Fibroblast of villous mesenchyme (primary cell): Measurements from ENCODE around the gene ATP2A2. TPM values are rescaled to one million over a fixed set of nuclear protein-coding genes. Genes with fewer than 3 reads are reported as not detected.

Experiments
- DNase-seq: peaks from one replicate; pipeline ENCODE4 v3.0.0-alpha.2; 2010; ENCODE audit warnings: low read depth
- H3K4me3 ChIP-seq: 2 replicates; pipeline ENCODE4 v1.5.1; 2011; ENCODE audit warnings: low read depth, mild to moderate bottlenecking, low read length
- CTCF ChIP-seq: IDR thresholded peaks from 2 replicates; pipeline ENCODE4 v1.5.1; 2012; ENCODE audit warnings: low read depth, mild to moderate bottlenecking, low read length; ENCODE audit not compliant: insufficient read depth
- total RNA-seq: library from RNA; depleted of rRNA; stranded (reverse); fragments of >200 nt; gene quantifications from 2 replicates; pipeline ENCODE4 v1.2.3, GENCODE V29; 2012

The ATP2A2 gene
- total RNA-seq, 1 donor = 247 TPM

GRCh38 chr12:110282300-110282860 is 1.3 kb downstream of the ATP2A2 start:
- peak overlapping the region; percentile 88 for H3K4me3 ChIP-seq
- TF ChIP-seq CTCF = no peak
- DNase-seq = peak; percentile 75

GRCh38 chr12:110282956-110283817 is 2.1 kb downstream of the ATP2A2 start:
- TF ChIP-seq CTCF = no peak
- DNase-seq = no peak
- H3K4me3 ChIP-seq = peak overlapping the region; percentile 88

- no peak for TF ChIP-seq CTCF
Measured at GRCh38 chr12:110284597-110284996, 3.5 kb downstream of the ATP2A2 start.

DNA sequence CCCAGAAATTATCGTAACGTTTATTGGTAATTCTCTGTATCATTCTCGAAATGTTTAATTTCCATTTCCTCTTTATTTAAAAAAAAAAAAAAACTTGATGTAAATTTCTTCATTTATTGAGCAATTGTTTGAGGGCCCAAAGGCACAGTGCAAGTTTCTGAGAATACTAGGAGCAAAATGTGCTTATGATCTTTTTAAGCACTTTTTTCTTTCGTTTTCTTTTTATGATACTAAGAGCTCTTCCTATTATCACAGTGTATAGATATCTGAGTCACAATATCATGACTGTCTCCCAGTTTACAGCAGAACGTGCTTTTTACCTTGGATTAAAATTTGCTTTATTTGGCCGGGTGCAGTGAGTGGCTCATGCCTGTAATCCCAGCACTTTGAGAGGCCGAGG is 5.6 kb downstream of the ATP2A2 start:
- DNase-seq = no peak
- no peak for TF ChIP-seq CTCF
- H3K4me3 ChIP-seq = peak overlapping the region; percentile 0

More at GRCh38 chr12:110284597-110284996, 3.5 kb downstream of the ATP2A2 start:
- H3K4me3 ChIP-seq = peak overlapping the region; percentile 88
- no peak for DNase-seq

- no peak overlapping the region for H3K4me3 ChIP-seq
- DNase-seq = no peak
- TF ChIP-seq CTCF = no peak
Measured at GRCh38 chr12:110287986-110288385, 6.9 kb downstream of the ATP2A2 start.

- TF ChIP-seq CTCF = no peak
- H3K4me3 ChIP-seq = no peak overlapping the region
- no peak for DNase-seq
Measured at GRCh38 chr12:110289044-110289710, 8.1 kb downstream of the ATP2A2 start.
